ENCODE measurements around the gene TCAIM.
A peak's percentile ranks its signal among the peaks of the same experiment; 100 is the strongest.

The TCAIM gene

GRCh38 chr3:44424758-44425157 is 86.2 kb downstream of the TCAIM start:
- peak; percentile 18 for DNase-seq (ENCODE audit: low spot score)
- TF ChIP-seq CTCF (IDR thresholded peaks at IDR 0.05; ENCODE audit: extremely low read depth, missing control alignments), result no peak

GRCh38 chr3:44427683-44428082 is 89.1 kb downstream of the TCAIM start:
- no peak for TF ChIP-seq CTCF (IDR thresholded peaks at IDR 0.05; ENCODE audit: extremely low read depth, missing control alignments)
- no peak for DNase-seq (ENCODE audit: low spot score)

- TF ChIP-seq CTCF (IDR thresholded peaks at IDR 0.05; ENCODE audit: extremely low read depth, missing control alignments), result no peak
Measured at GRCh38 chr3:44428910-44429309, 90.3 kb downstream of the TCAIM start.

GRCh38 chr3:44429459-44429858 is 90.9 kb downstream of the TCAIM start:
- no peak for DNase-seq (ENCODE audit: low spot score)
- TF ChIP-seq CTCF (IDR thresholded peaks at IDR 0.05; ENCODE audit: extremely low read depth, missing control alignments), result no peak

More at GRCh38 chr3:44428910-44429309, 90.3 kb downstream of the TCAIM start:
- no peak for DNase-seq (ENCODE audit: low spot score)

- DNase-seq (ENCODE audit: low spot score), result no peak
- no peak for TF ChIP-seq CTCF (IDR thresholded peaks at IDR 0.05; ENCODE audit: extremely low read depth, missing control alignments)
Measured at GRCh38 chr3:44430466-44430865, 91.9 kb downstream of the TCAIM start.

GRCh38 chr3:44434834-44435510 is 96.4 kb downstream of the TCAIM start:
- TF ChIP-seq CTCF (IDR thresholded peaks at IDR 0.05; ENCODE audit: extremely low read depth, missing control alignments), result no peak
- DNase-seq (ENCODE audit: low spot score), result no peak

- DNase-seq (ENCODE audit: low spot score), result no peak
- no peak for TF ChIP-seq CTCF (IDR thresholded peaks at IDR 0.05; ENCODE audit: extremely low read depth, missing control alignments)
Measured at GRCh38 chr3:44436181-44436580, 97.6 kb downstream of the TCAIM start.
